Spleen (tissue), 7 donors: ENCODE data around the gene DST.

Experiments used
- CTCF ChIP-seq, 11 experiments: fragments of 200-600 bp in 7 of 11; fragments of 450-650 bp in 4 of 11; sonication (generic) in 4 of 11; IDR thresholded peaks in 8 of 11; conservative IDR thresholded peaks in 3 of 11; 1 replicate in 7 of 11; 2 replicates in 4 of 11; pipeline versions ENCODE4 v1.4.0 to v1.8.0; 2016 to 2021; ENCODE audit warnings: antibody characterized with exemption in 11 of 11, inconsistent platforms in 4 of 11, mild to moderate bottlenecking in 1 of 11
- POLR2A ChIP-seq, 3 donors: fragments of 450-650 bp; IDR thresholded peaks; one replicate each; pipeline ENCODE4 v1.5.1; 2017; ENCODE audit warnings: antibody characterized with exemption in 3 of 3, mild to moderate bottlenecking in 1 of 3
- POLR2AphosphoS5 ChIP-seq, 3 donors: sonication (generic); formaldehyde crosslinking; IDR thresholded peaks; one replicate each; pipeline ENCODE4 v1.5.1; 2017; ENCODE audit warnings: antibody characterized with exemption in 3 of 3
- donor health status: DM: no; HTN: no; CAD: no; lungs with moderate emphysema.
- donor health status: DM: no; HTN: no; CAD: no.
- donor health status: DM: no; HTN: no; CAD: no.

- TF ChIP-seq POLR2AphosphoS5 (IDR thresholded peaks at IDR 0.05): no peak
- TF ChIP-seq CTCF (IDR thresholded peaks at IDR 0.05 in 8 of 11, conservative IDR thresholded peaks at IDR 0.05 in 3 of 11): no peak
- no peak for TF ChIP-seq POLR2A (IDR thresholded peaks at IDR 0.05)
Measured at GRCh38 chr6:56432194-56432593, 210.5 kb downstream of the DST start.
